HCT116 (cell line): ENCODE data around the gene POLN. TPM values are rescaled to one million over a fixed set of nuclear protein-coding genes. Genes with fewer than 3 reads are reported as not detected.
A peak's percentile ranks its signal among the peaks of the same experiment; 100 is the strongest.

Experiments used
- ATAC-seq: fragments of 200-7000 bp; cut with Tn5 transposase; 2 replicates; pipeline ENCODE4 v1.9.1; 2020; ENCODE audit warnings: mild to moderate bottlenecking, moderate library complexity
- BruUV-seq: library from RNA; stranded (reverse); fragments of 400-500 nt; replicated peaks from 2 replicates; lab custom pipeline; 2021; lab: Mats Ljungman, UMichigan
- CTCF ChIA-PET: fragments of 300-600 bp; sonication (Branson Sonifier 250); formaldehyde crosslinking; loops from one replicate; lab custom pipeline; 2021; ENCODE audit warnings: antibody characterized with exemption; lab: Charles Lee
- POLR2A ChIA-PET: fragments of 300-600, 350-600 bp; sonication (Branson Sonifier 250); formaldehyde crosslinking; loops from one replicate; lab custom pipeline; 2021; ENCODE audit warnings: antibody characterized with exemption; lab: Charles Lee
- RAD21 ChIA-PET, 2 experiments: fragments of 300-600 bp; sonication (Branson Sonifier 250); formaldehyde crosslinking; loops; one replicate each; lab custom pipeline; 2023; ENCODE audit warnings: low total read pairs in 2 of 2; ENCODE audit not compliant: uncharacterized antibody in 2 of 2, unreplicated experiment in 2 of 2, low non-redundant PET in 1 of 2; lab: Charles Lee
- DNase-seq: peaks from one replicate; pipeline ENCODE4 v3.0.0-alpha.2; 2010; ENCODE audit warnings: low read depth, low spot score
- H2AFZ ChIP-seq: fragments of 200-600 bp; shearing (Covaris generic), sonication (generic); 2 replicates; pipeline ENCODE4 v1.6.1; 2017; ENCODE audit warnings: low read depth, mixed run types, mixed read lengths, antibody characterized with exemption, low read length; ENCODE audit not compliant: poor library complexity, severe bottlenecking
- H3K27ac ChIP-seq: 2 replicates; pipeline ENCODE4 v1.5.1; 2012; ENCODE audit warnings: low read depth, low read length
- H3K27me3 ChIP-seq: fragments of 200-600 bp; sonication (generic); 2 replicates; pipeline ENCODE4 v1.6.1; 2016; ENCODE audit warnings: mixed run types, low read length, mixed read lengths; ENCODE audit not compliant: insufficient read depth
- H3K36me3 ChIP-seq, 2 experiments: fragments of 200-500 bp in 1 of 2; fragments of 200-600 bp in 1 of 2; sonication (Bioruptor generic) in 1 of 2; sonication (generic) in 1 of 2; 2 replicates each; pipeline versions ENCODE4 v1.5.1 to v1.6.1; 2014 to 2016; ENCODE audit warnings: low read length in 2 of 2, inconsistent platforms in 1 of 2, mixed read lengths in 1 of 2, mixed run types in 1 of 2; ENCODE audit not compliant: insufficient read depth in 2 of 2, control insufficient read depth in 1 of 2
- H3K4me1 ChIP-seq, 2 experiments: fragments of 200-600 bp in 1 of 2; sonication (generic) in 1 of 2; 2 replicates each; pipeline versions ENCODE4 v1.5.1 to v1.6.1; 2012 to 2017; ENCODE audit warnings: low read length in 2 of 2, inconsistent platforms in 1 of 2, mild to moderate bottlenecking in 1 of 2, mixed read lengths in 1 of 2, mixed run types in 1 of 2, moderate library complexity in 1 of 2; ENCODE audit not compliant: insufficient read depth in 2 of 2, control insufficient read depth in 1 of 2
- H3K4me2 ChIP-seq: fragments of 200-600 bp; sonication (generic); 2 replicates; pipeline ENCODE4 v1.6.1; 2017; ENCODE audit warnings: mixed run types, low read length, mixed read lengths
- H3K4me3 ChIP-seq, 2 experiments: fragments of 200-600 bp in 1 of 2; sonication (generic) in 1 of 2; replicated peaks in 1 of 2; 2 replicates each; pipeline ENCODE4 v1.5.1; 2011 to 2016; ENCODE audit warnings: low read length in 2 of 2, control low read depth in 1 of 2, low read depth in 1 of 2, mild to moderate bottlenecking in 1 of 2, mixed read lengths in 1 of 2, mixed run types in 1 of 2
- H3K79me2 ChIP-seq: fragments of 200-600 bp; sonication (generic); 2 replicates; pipeline ENCODE4 v1.6.1; 2017; ENCODE audit warnings: mild to moderate bottlenecking, mixed run types, low read length, moderate library complexity, mixed read lengths; ENCODE audit not compliant: insufficient read depth
- H3K9ac ChIP-seq: fragments of 200-600 bp; sonication (generic); 2 replicates; pipeline ENCODE4 v1.6.1; 2016; ENCODE audit warnings: low read length, mixed read lengths
- H3K9me2 ChIP-seq: fragments of 200-600 bp; sonication (generic), shearing (Covaris generic); 2 replicates; pipeline ENCODE4 v1.6.1; 2017; ENCODE audit warnings: mixed run types, mild to moderate bottlenecking, moderate library complexity; ENCODE audit not compliant: insufficient read depth
- H3K9me3 ChIP-seq, 2 experiments: fragments of 200-500 bp in 1 of 2; fragments of 200-600 bp in 1 of 2; sonication (Bioruptor generic) in 1 of 2; sonication (generic) in 1 of 2; 2 replicates each; pipeline ENCODE4 v1.6.1; 2014 to 2017; ENCODE audit warnings: low read length in 2 of 2, mixed read lengths in 2 of 2, inconsistent platforms in 1 of 2, low read depth in 1 of 2, mild to moderate bottlenecking in 1 of 2, mixed run types in 1 of 2, moderate library complexity in 1 of 2; ENCODE audit not compliant: control insufficient read depth in 1 of 2, insufficient read depth in 1 of 2
- H4K20me1 ChIP-seq: fragments of 200-600 bp; sonication (generic), shearing (Covaris generic); 2 replicates; pipeline ENCODE4 v1.6.1; 2017; ENCODE audit warnings: mixed run types, mild to moderate bottlenecking, moderate library complexity; ENCODE audit not compliant: insufficient read depth
- ATF3 ChIP-seq: IDR thresholded peaks from 2 replicates; pipeline ENCODE4 v1.6.1; 2012
- CBX3 ChIP-seq: IDR thresholded peaks from 2 replicates; pipeline ENCODE4 v1.6.1; 2012; ENCODE audit warnings: low read depth
- EGR1 ChIP-seq: IDR thresholded peaks from 2 replicates; pipeline ENCODE4 v1.6.1; 2012; ENCODE audit warnings: low read depth
- ELF1 ChIP-seq: IDR thresholded peaks from 2 replicates; pipeline ENCODE4 v1.6.1; 2012; ENCODE audit warnings: low read depth, borderline replicate concordance
- EZH2 ChIP-seq: fragments of 200-600 bp; sonication (generic); IDR thresholded peaks from 2 replicates; pipeline ENCODE4 v1.6.1; 2017; ENCODE audit warnings: antibody characterized with exemption, mixed run types
- JUND ChIP-seq: IDR thresholded peaks from 2 replicates; pipeline ENCODE4 v1.6.1; 2012
- POLR2A ChIP-seq: IDR thresholded peaks from 2 replicates; pipeline ENCODE4 v1.7.0; 2011; ENCODE audit warnings: borderline replicate concordance; ENCODE audit not compliant: insufficient read depth, insufficient read length; ENCODE audit errors: extremely low read depth
- POLR2AphosphoS5 ChIP-seq: IDR thresholded peaks from 2 replicates; pipeline ENCODE4 v1.6.1; 2011; ENCODE audit warnings: mild to moderate bottlenecking, low read depth, low read length, moderate library complexity
- SP1 ChIP-seq: IDR thresholded peaks from 2 replicates; pipeline ENCODE4 v1.6.1; 2012; ENCODE audit warnings: low read depth
- SRF ChIP-seq: IDR thresholded peaks from 2 replicates; pipeline ENCODE4 v1.6.1; 2012; ENCODE audit warnings: low read depth
- YY1 ChIP-seq: IDR thresholded peaks from 2 replicates; pipeline ENCODE4 v1.6.1; 2011; ENCODE audit warnings: low read length, low read depth, moderate library complexity, mild to moderate bottlenecking; ENCODE audit not compliant: insufficient replicate concordance; ENCODE audit errors: extremely low read depth
- ZFX ChIP-seq: fragments of 450-650 bp; IDR thresholded peaks from 2 replicates; pipeline ENCODE4 v1.6.1; 2017
- intact Hi-C: fragments of 100-400 bp; cut with micrococcal nuclease; formaldehyde crosslinking; loops from 2 replicates; pipeline ENCODE4 v1.10.0; 2022
- total RNA-seq: library from RNA; stranded (reverse); gene quantifications from one replicate; pipeline ENCODE4 v1.2.1, GENCODE V29; 2021; ENCODE audit not compliant: unreplicated experiment
- TF ChIP-seq, protein P1 (sequence below): IDR thresholded peaks from 2 replicates; pipeline ENCODE4 v1.6.1; 2011; ENCODE audit warnings: mild to moderate bottlenecking, low read length, moderate library complexity; ENCODE audit not compliant: insufficient replicate concordance; ENCODE audit errors: extremely low read depth

The POLN gene
- total RNA-seq, 1 experiment from 2014 or later: 3.1 TPM

DNA sequence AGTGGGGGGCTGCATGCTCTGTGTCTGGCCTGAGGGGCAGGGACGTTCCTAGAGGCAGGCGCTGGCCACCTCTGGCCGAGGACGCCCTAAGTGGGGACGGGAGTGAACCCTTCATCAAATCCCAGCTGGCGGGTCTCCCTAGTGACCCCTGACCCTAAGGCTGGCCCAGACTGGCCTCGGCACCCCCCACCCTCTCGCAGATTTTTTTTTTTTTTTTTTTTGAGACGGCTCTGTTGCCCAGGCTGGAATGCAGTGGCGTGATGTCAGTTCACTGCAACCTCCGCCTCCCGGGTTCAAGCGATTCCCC lies 21.0 kb upstream of the POLN start:
- BruUV-seq: no TSS peak
- no peak for ATAC-seq
- no peak for DNase-seq

GRCh38 chr4:2262145-2262943 lies 20.4 kb upstream of the POLN start:
- H3K9me3 ChIP-seq: no peaks in the 10 kb centered on the region
- CTCF ChIA-PET: interaction anchor here (0.6 to 1.0 kb wide), 4 partner anchors 42 to 547 kb away, joined by 3 to 4 read pairs (median 3); partner anchors contain the start of gene CFAP99
- H3K27ac ChIP-seq: peak overlapping the region; percentile 88
- H3K9me2 ChIP-seq: no peaks in the 10 kb centered on the region
- intact Hi-C loops: loop anchor here (1.0 to 5.0 kb wide), 2 partner anchors 20 to 150 kb away; partner anchors contain the start of genes HAUS3 and POLN
- H3K4me1 ChIP-seq: peaks cover 9 to 15% of the 10 kb centered on the region in 2 experiments; a peak in 3 of 4 replicates
- H3K79me2 ChIP-seq: no peaks in the 10 kb centered on the region
- no peaks in the 10 kb centered on the region for H4K20me1 ChIP-seq
- RAD21 ChIA-PET: no interaction called here
- ATAC-seq: peak; percentile 91
- peak overlapping the region; percentile 39 for H3K9ac ChIP-seq
- peak overlapping the region; percentile 46 to 59 for H3K4me3 ChIP-seq
- peak overlapping the region; percentile 88 for H3K4me2 ChIP-seq
- BruUV-seq: no TSS peak
- DNase-seq: peak; percentile 97
- POLR2A ChIA-PET: interaction anchor here (0.8 to 0.9 kb wide), 2 partner anchors 20 to 206 kb away, joined by 3 read pairs; partner anchors contain the start of genes HAUS3, POLN and RNF4
- H3K36me3 ChIP-seq: no peaks in the 10 kb centered on the region
- no peaks in the 10 kb centered on the region for H3K27me3 ChIP-seq
- TF ChIP-seq YY1 (no peak), ATF3 (no peak), SP1 (no peak), JUND (no peak), CBX3 (no peak), EZH2 (no peak), POLR2A (peak; percentile 50), POLR2AphosphoS5 (peak; percentile 77), SRF (no peak), ZFX (peak; percentile 19; the same call in 1 of the 2 replicates)
- TF ChIP-seq, protein P1, sequence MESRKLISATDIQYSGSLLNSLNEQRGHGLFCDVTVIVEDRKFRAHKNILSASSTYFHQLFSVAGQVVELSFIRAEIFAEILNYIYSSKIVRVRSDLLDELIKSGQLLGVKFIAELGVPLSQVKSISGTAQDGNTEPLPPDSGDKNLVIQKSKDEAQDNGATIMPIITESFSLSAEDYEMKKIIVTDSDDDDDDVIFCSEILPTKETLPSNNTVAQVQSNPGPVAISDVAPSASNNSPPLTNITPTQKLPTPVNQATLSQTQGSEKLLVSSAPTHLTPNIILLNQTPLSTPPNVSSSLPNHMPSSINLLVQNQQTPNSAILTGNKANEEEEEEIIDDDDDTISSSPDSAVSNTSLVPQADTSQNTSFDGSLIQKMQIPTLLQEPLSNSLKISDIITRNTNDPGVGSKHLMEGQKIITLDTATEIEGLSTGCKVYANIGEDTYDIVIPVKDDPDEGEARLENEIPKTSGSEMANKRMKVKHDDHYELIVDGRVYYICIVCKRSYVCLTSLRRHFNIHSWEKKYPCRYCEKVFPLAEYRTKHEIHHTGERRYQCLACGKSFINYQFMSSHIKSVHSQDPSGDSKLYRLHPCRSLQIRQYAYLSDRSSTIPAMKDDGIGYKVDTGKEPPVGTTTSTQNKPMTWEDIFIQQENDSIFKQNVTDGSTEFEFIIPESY: no peak
- TF ChIP-seq, all 23 proteins: peak for 3
- no peak overlapping the region for H2AFZ ChIP-seq

More for the DNA sequence above, 21.0 kb upstream of the POLN start:
- no peaks in the 10 kb centered on the region for H3K27me3 ChIP-seq
- no peaks in the 10 kb centered on the region for H4K20me1 ChIP-seq
- H3K9me2 ChIP-seq: no peaks in the 10 kb centered on the region
- TF ChIP-seq EGR1 (no peak), ELF1 (no peak), ATF3 (no peak)
- TF ChIP-seq, all 23 proteins: peak for 0
- RAD21 ChIA-PET: interaction anchor here in 1 of 2 experiments (0.7 kb wide), 1 partner anchor 141 kb away, joined by 3 read pairs; no protein-coding TSS in a partner anchor
- POLR2A ChIA-PET: no interaction called here
- Histone ChIP-seq H2AFZ (no peak overlapping the region), H3K79me2 (no peaks in the 10 kb centered on the region), H3K9ac (no peak overlapping the region; the same call in 1 of the 2 replicates), H3K4me3 (peak overlapping the region; percentile 46 to 59), H3K27ac (peak overlapping the region; percentile 83; the same call in 1 of the 2 replicates), H3K9me3 (no peaks in the 10 kb centered on the region), H3K36me3 (no peaks in the 10 kb centered on the region), H3K4me1 (peaks cover 9 to 15% of the 10 kb centered on the region in 2 experiments; a peak in 3 of 4 replicates), H3K4me2 (peak overlapping the region; percentile 88)
- CTCF ChIA-PET: no interaction called here
- intact Hi-C loops: loop anchor here (1.0 to 5.0 kb wide), 2 partner anchors 21 to 149 kb away; partner anchors contain the start of genes HAUS3 and POLN
